T-cell (primary cell): ENCODE data around the gene CCDC43. TPM values are rescaled to one million over a fixed set of nuclear protein-coding genes. Genes with fewer than 3 reads are reported as not detected.

Source experiments
- ATAC-seq, 4 experiments: fragments of 200-7000 bp in 3 of 4; fragments of 150-1000 bp in 1 of 4; cut with Tn5 transposase; replicated peaks in 1 of 4; 1 replicate in 3 of 4; 2 replicates in 1 of 4; pipeline ENCODE4 v1.10.0; 2021; ENCODE audit warnings: moderate library complexity in 3 of 4, mild to moderate bottlenecking in 2 of 4, moderate number of reproducible peaks in 1 of 4
- CTCF ChIA-PET, 2 donors: fragments of 300-600 bp; sonication (Branson Sonifier 250); formaldehyde crosslinking; loops; one replicate each; lab custom pipeline; 2022; ENCODE audit warnings: antibody characterized with exemption in 2 of 2; lab: Charles Lee
- POLR2A ChIA-PET, 2 donors: fragments of 300-600 bp; sonication (Branson Sonifier 250); formaldehyde crosslinking; loops; one replicate each; lab custom pipeline; 2022; ENCODE audit warnings: antibody characterized with exemption in 2 of 2; lab: Charles Lee
- DNase-seq, 35 experiments: peaks; one replicate each; pipeline versions ENCODE4 v3.0.0 to v3.0.0-alpha.2; 2013 to 2023
- H3K27ac ChIP-seq: one replicate; pipeline ENCODE4 v1.5.1; 2013; ENCODE audit warnings: low read length
- H3K27me3 ChIP-seq, 2 experiments: replicated peaks in 1 of 2; 1 replicate in 1 of 2; 2 replicates in 1 of 2; pipeline versions ENCODE4 v1.6.1 to v1.7.0; 2013; ENCODE audit warnings: low read length in 1 of 2, mixed read lengths in 1 of 2; ENCODE audit not compliant: control insufficient read depth in 2 of 2, insufficient read depth in 2 of 2; ENCODE audit errors: extremely low read depth in 1 of 2
- H3K36me3 ChIP-seq, 2 donors: 1 replicate in 1 of 2; 2 replicates in 1 of 2; pipeline versions ENCODE4 v1.6.1 to v1.7.0; 2013; ENCODE audit warnings: low read length in 1 of 2; ENCODE audit not compliant: control insufficient read depth in 2 of 2, insufficient read depth in 1 of 2; ENCODE audit errors: extremely low read depth in 1 of 2
- H3K4me1 ChIP-seq, 2 experiments: 1 replicate in 1 of 2; 2 replicates in 1 of 2; pipeline versions ENCODE4 v1.6.1 to v1.7.0; 2013; ENCODE audit warnings: low read length in 2 of 2, mixed read lengths in 1 of 2; ENCODE audit not compliant: insufficient read depth in 2 of 2, control insufficient read depth in 1 of 2; ENCODE audit errors: extremely low read depth in 1 of 2
- H3K4me3 ChIP-seq, 2 donors: 1 replicate in 1 of 2; 2 replicates in 1 of 2; pipeline versions ENCODE4 v1.5.1 to v1.7.0; 2013; ENCODE audit warnings: mild to moderate bottlenecking in 2 of 2, low read length in 1 of 2, moderate library complexity in 1 of 2; ENCODE audit not compliant: control insufficient read depth in 1 of 2; ENCODE audit errors: extremely low read depth in 1 of 2
- H3K9me3 ChIP-seq: 2 replicates; pipeline ENCODE4 v1.7.0; 2013
- H3K27ac Mint-ChIP-seq, 2 donors: one replicate each; pipeline ENCODE4 v1.8.0; 2020 to 2021; ENCODE audit warnings: mild to moderate bottlenecking in 2 of 2, mixed read lengths in 2 of 2
- H3K27me3 Mint-ChIP-seq, 2 donors: one replicate each; pipeline ENCODE4 v1.8.0; 2021 to 2022; ENCODE audit warnings: mixed read lengths in 2 of 2
- H3K36me3 Mint-ChIP-seq: one replicate; pipeline ENCODE4 v1.8.0; 2021; ENCODE audit warnings: mixed read lengths
- H3K4me1 Mint-ChIP-seq, 3 donors: one replicate each; pipeline ENCODE4 v1.8.0; 2020 to 2022; ENCODE audit warnings: mixed read lengths in 3 of 3, mild to moderate bottlenecking in 1 of 3
- H3K4me3 Mint-ChIP-seq, 3 donors: one replicate each; pipeline ENCODE4 v1.8.0; 2020 to 2022; ENCODE audit warnings: mild to moderate bottlenecking in 3 of 3, mixed read lengths in 3 of 3, moderate library complexity in 3 of 3
- H3K9me3 Mint-ChIP-seq, 3 donors: one replicate each; pipeline ENCODE4 v1.8.0; 2020 to 2022; ENCODE audit warnings: mixed read lengths in 3 of 3
- WGBS: methylation state at CpG from one replicate; pipeline ENCODE4 v1.1.5; 2013; ENCODE audit warnings: missing lambda C conversion rate; ENCODE audit not compliant: insufficient coverage; 5-methylcytosine and 5-hydroxymethylcytosine counted together
- total RNA-seq, 35 experiments: library from RNA in 6 of 35; stranded (reverse) in 6 of 35; fragments of 120-200 nt in 1 of 35; gene quantifications; one replicate each; pipeline versions ENCODE4 v1.2.1 to v1.2.4 and lab custom pipeline; 2013 to 2026

CCDC43 gene
- total RNA-seq, 5 donors from 2014 or later (not counting 1 experiment from before 2014, with no cell fraction given): 15.1 to 20.4 (median 16.9) TPM

DNA sequence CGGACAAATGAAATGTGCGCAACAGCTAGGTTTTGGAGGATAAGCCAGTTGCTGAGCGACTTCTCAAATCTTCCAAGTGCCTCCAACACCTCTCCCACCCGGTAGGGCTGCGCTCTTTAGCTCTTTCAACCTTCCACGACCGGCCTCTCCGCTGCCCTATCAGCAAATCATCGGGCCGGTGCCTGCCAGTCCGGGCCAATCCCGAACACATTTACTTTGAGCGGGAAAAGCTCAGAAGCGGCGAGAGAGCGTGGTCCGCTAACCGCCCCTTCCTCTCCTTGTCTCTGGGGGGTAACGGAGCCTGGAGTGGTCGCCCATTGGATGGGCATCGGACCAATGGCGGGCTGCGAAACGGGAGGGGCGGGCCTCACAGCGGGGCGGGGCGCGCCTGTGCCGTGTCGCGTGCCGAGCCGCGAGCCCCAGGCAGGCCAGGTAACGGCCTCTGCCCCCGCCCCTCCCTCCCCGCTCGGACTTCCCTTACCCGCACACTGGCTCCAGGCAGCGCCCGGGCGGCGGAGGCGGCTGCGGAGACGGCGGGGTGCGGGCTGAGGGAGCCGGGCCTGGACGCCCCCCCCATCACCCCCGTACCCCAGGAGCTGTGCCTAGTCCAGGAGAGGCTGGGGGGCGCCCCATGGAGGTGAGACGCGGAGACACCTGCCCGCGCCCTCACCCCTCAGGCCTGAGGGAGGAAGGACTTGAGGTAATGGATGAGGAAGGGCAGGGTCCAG lies 33.4 kb downstream of the CCDC43 start, which contains the start of gene MEIOC:
TSS of gene MEIOC (plus strand) at position 486 of the 728 bp plus-strand sequence. CDS start at position 632, 146 bp downstream.
- ATAC-seq (peak; percentile 63 to 86 (median 66)), DNase-seq (peak in 16 of 35 experiments; percentile 1 to 34 (median 9))
- Mint-ChIP-seq H3K27me3 (peaks cover 26 to 42% of the 10 kb centered on the region in 2 donors), H3K4me3 (peak within 1 kb of the TSS; percentile 57 to 69 (median 62)), H3K4me1 (peaks cover 7 to 9% (median 9%) of the 10 kb centered on the region in 3 donors), H3K36me3 (no peaks in the 10 kb centered on the region), H3K9me3 (no peaks in the 10 kb centered on the region), H3K27ac (peak within 1 kb of the TSS in 1 of 2 donors; percentile 58)
- Histone ChIP-seq H3K4me1 (peaks cover 2 to 11% of the 10 kb centered on the region in 2 experiments), H3K36me3 (no peaks in the 10 kb centered on the region), H3K27ac (no peak within 1 kb of the TSS), H3K4me3 (peak within 1 kb of the TSS in 1 of 2 donors; percentile 32), H3K27me3 (peaks cover 9 to 55% of the 10 kb centered on the region in 2 experiments), H3K9me3 (no peaks in the 10 kb centered on the region)
- ChIA-PET POLR2A (interaction anchor here in 1 of 2 donors (0.7 kb wide), 1 partner anchor 12 kb away, joined by 4 read pairs; no protein-coding TSS in a partner anchor), CTCF (no interaction called here)
- WGBS: 11% methylated on average over 36 of the region's 57 CpGs

DNA sequence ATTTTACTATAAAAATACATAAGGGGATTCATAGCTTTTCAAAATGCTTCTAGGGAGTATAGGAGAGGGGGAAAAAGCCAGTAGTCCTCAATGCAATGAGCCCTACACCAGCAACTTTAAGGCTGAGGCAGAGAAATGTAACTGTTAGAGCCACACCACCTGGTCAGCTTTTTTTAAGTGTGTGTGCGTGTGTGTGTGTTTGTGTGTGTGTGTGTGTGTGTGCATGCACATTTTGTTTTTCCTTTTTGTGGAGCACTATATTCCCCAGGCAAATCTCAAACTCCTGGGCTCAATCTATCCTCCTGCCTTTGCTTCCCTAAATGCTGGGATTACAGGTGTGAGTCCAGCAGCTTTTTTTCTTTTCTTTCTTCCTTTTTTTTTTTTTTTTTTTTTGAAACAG lies 35.6 kb downstream of the CCDC43 start:
- Histone ChIP-seq H3K27me3 (peaks cover 9 to 53% of the 10 kb centered on the region in 2 experiments), H3K4me1 (peaks cover 2 to 11% of the 10 kb centered on the region in 2 experiments), H3K9me3 (no peaks in the 10 kb centered on the region), H3K36me3 (no peaks in the 10 kb centered on the region), H3K27ac (no peak overlapping the region), H3K4me3 (no peak overlapping the region)
- Mint-ChIP-seq H3K36me3 (no peaks in the 10 kb centered on the region), H3K27ac (peak overlapping the region in 1 of 2 donors; percentile 46), H3K4me1 (peaks cover 7 to 9% (median 9%) of the 10 kb centered on the region in 3 donors), H3K27me3 (peaks cover 30 to 49% of the 10 kb centered on the region in 2 donors), H3K9me3 (no peaks in the 10 kb centered on the region), H3K4me3 (no peak overlapping the region)
- ChIA-PET CTCF (no interaction called here), POLR2A (interaction anchor here in 1 of 2 donors (0.6 kb wide), 1 partner anchor 1198 kb away, joined by 5 read pairs; no protein-coding TSS in a partner anchor)
- DNase-seq: no peak
- WGBS: no CpG with 5 or more reads among the region's 1 CpG
- ATAC-seq: no peak

- Mint-ChIP-seq H3K36me3 (no peaks in the 10 kb centered on the region), H3K4me3 (no peak overlapping the region), H3K4me1 (peaks cover 7 to 9% (median 9%) of the 10 kb centered on the region in 3 donors), H3K9me3 (no peaks in the 10 kb centered on the region), H3K27ac (no peak overlapping the region), H3K27me3 (peaks cover 30 to 51% of the 10 kb centered on the region in 2 donors)
- POLR2A ChIA-PET: interaction anchor here in 1 of 2 donors (0.6 kb wide), 1 partner anchor 1197 kb away, joined by 5 read pairs; no protein-coding TSS in a partner anchor
- H3K27ac ChIP-seq: no peak overlapping the region
- peaks cover 2 to 11% of the 10 kb centered on the region in 2 experiments for H3K4me1 ChIP-seq
- CTCF ChIA-PET: no interaction called here
- H3K9me3 ChIP-seq: no peaks in the 10 kb centered on the region
- H3K27me3 ChIP-seq: peaks cover 9 to 56% of the 10 kb centered on the region in 2 experiments
- no peak for ATAC-seq
- no peaks in the 10 kb centered on the region for H3K36me3 ChIP-seq
- 94% methylated on average over 2 of the region's 3 CpGs for whole genome bisulfite sequencing
- no peak for DNase-seq
- H3K4me3 ChIP-seq: no peak overlapping the region
These were observed 36.2 kb downstream of the CCDC43 start for GRCh38 chr17:44653384-44653783.

DNA sequence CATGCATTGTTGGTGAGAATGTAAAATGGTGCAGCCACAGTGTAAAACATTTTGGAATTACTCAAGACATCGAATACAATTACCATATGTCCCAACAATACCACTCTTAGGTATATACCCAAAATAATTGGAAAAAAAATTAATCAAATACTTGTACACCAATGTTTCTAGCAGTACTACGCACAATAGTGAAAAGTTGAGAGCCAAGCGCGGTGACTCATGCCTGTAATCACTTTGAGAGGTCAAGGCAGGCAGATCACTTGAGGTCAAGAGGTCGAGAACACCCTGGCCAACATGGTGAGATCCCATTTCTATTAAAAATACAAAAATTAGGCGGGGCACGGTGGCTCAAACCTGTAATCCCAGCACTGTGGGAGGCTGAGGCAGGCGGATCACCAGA lies 36.8 kb downstream of the CCDC43 start:
- 66% methylated on average over 4 of the region's 8 CpGs for WGBS
- no peak for ATAC-seq

DNA sequence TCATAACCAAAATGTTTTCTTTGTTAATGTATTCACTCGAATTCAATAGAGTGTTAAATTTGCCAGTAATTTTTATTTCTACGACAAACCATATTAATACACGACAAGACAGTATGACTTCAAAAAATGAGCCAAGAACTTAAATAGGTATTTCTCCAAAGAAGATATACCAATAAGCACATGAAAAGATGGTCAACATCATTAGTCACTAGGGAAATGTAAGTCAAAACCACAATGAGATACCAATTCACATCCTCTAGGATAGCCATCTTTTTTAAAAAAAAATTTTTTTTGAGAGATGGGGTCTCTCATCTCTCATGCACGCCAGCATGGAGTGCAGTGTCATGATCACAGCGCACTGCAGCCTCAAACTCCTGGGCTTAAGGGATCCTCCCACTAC lies 38.3 kb downstream of the CCDC43 start:
- H3K4me3 Mint-ChIP-seq: no peak overlapping the region
- no peak overlapping the region for H3K27ac Mint-ChIP-seq
- Histone ChIP-seq H3K9me3 (no peaks in the 10 kb centered on the region), H3K4me3 (no peak overlapping the region), H3K36me3 (no peaks in the 10 kb centered on the region), H3K27me3 (peaks cover 6 to 42% of the 10 kb centered on the region in 2 experiments), H3K27ac (no peak overlapping the region), H3K4me1 (peaks cover 0 to 4% of the 10 kb centered on the region in 2 experiments)
- no CpG with 5 or more reads among the region's 5 CpGs for WGBS
- no peak for DNase-seq
- no peaks in the 10 kb centered on the region for H3K36me3 Mint-ChIP-seq
- no peaks in the 10 kb centered on the region for H3K9me3 Mint-ChIP-seq
- H3K4me1 Mint-ChIP-seq: peaks cover 4 to 5% (median 4%) of the 10 kb centered on the region in 3 donors
- ChIA-PET POLR2A (no interaction called here), CTCF (no interaction called here)
- peaks cover 36 to 50% of the 10 kb centered on the region in 2 donors for H3K27me3 Mint-ChIP-seq
- ATAC-seq: no peak

More for the DNA sequence above, 36.8 kb downstream of the CCDC43 start:
- Mint-ChIP-seq H3K9me3 (no peaks in the 10 kb centered on the region), H3K27ac (no peak overlapping the region), H3K4me1 (peaks cover 7 to 9% (median 9%) of the 10 kb centered on the region in 3 donors), H3K36me3 (no peaks in the 10 kb centered on the region), H3K27me3 (peaks cover 37 to 54% of the 10 kb centered on the region in 2 donors), H3K4me3 (no peak overlapping the region)
- Histone ChIP-seq H3K27me3 (peaks cover 9 to 51% of the 10 kb centered on the region in 2 experiments), H3K4me1 (peaks cover 2 to 11% of the 10 kb centered on the region in 2 experiments), H3K9me3 (no peaks in the 10 kb centered on the region), H3K4me3 (no peak overlapping the region), H3K27ac (no peak overlapping the region), H3K36me3 (no peaks in the 10 kb centered on the region)
- ChIA-PET CTCF (no interaction called here), POLR2A (no interaction called here)
- no peak for DNase-seq

- Mint-ChIP-seq H3K9me3 (no peaks in the 10 kb centered on the region), H3K36me3 (no peaks in the 10 kb centered on the region), H3K4me1 (no peaks in the 10 kb centered on the region), H3K27me3 (peaks cover 32 to 48% of the 10 kb centered on the region in 2 donors), H3K27ac (no peak overlapping the region), H3K4me3 (no peak overlapping the region)
- Histone ChIP-seq H3K36me3 (no peaks in the 10 kb centered on the region), H3K4me1 (no peaks in the 10 kb centered on the region), H3K9me3 (no peaks in the 10 kb centered on the region), H3K4me3 (no peak overlapping the region), H3K27me3 (peaks cover 0 to 32% of the 10 kb centered on the region in 2 experiments), H3K27ac (no peak overlapping the region)
- no CpG with 5 or more reads among the region's 2 CpGs for WGBS
- ChIA-PET POLR2A (no interaction called here), CTCF (interaction anchor here in 1 of 2 donors (0.9 kb wide), 1 partner anchor 14 kb away, joined by 3 read pairs; no protein-coding TSS in a partner anchor)
- ATAC-seq (no peak), DNase-seq (no peak)
These were observed 40.6 kb downstream of the CCDC43 start for GRCh38 chr17:44648963-44649362.
